H1 (cell line): ENCODE data around the gene AKR7A2. TPM values are rescaled to one million over a fixed set of nuclear protein-coding genes. Genes with fewer than 3 reads are reported as not detected.

Source experiments
- BACH1 ChIP-seq: IDR thresholded peaks from 2 replicates; pipeline ENCODE4 v1.6.1; 2012; ENCODE audit warnings: low read length, improper control_type of control experiment
- BCL11A ChIP-seq, 2 experiments: IDR thresholded peaks; one replicate each; pipeline ENCODE4 v1.6.1; 2011; ENCODE audit warnings: low read depth in 2 of 2, low read length in 2 of 2, mild to moderate bottlenecking in 2 of 2
- CBX8 ChIP-seq: fragments of 300-800, 300-1000 bp; sonication (generic); IDR thresholded peaks from 2 replicates; pipeline ENCODE4 v1.7.1; 2016; ENCODE audit warnings: low read depth, low read length, borderline replicate concordance
- CEBPB ChIP-seq: IDR thresholded peaks from 2 replicates; pipeline ENCODE4 v1.6.1; 2012; ENCODE audit warnings: low read depth, low read length
- CHD1 ChIP-seq: IDR thresholded peaks from 2 replicates; pipeline ENCODE4 v1.6.1; 2012; ENCODE audit warnings: low read depth, low read length, improper control_type of control experiment
- CTBP2 ChIP-seq: IDR thresholded peaks from 2 replicates; pipeline ENCODE4 v1.7.0; 2011; ENCODE audit warnings: borderline replicate concordance, mild to moderate bottlenecking, moderate library complexity, mixed read lengths, low read length; ENCODE audit not compliant: insufficient read depth, insufficient read length
- E2F6 ChIP-seq: IDR thresholded peaks from 2 replicates; pipeline ENCODE4 v1.6.1; 2012; ENCODE audit warnings: inconsistent platforms
- EZH2 ChIP-seq: fragments of 200-600 bp; sonication (generic); IDR thresholded peaks from 2 replicates; pipeline ENCODE4 v1.7.1; 2012; ENCODE audit warnings: low read depth, mild to moderate bottlenecking, moderate library complexity, low read length, inconsistent platforms; ENCODE audit not compliant: severe bottlenecking
- FOSL1 ChIP-seq: IDR thresholded peaks from 2 replicates; pipeline ENCODE4 v1.6.1; 2011; ENCODE audit warnings: mild to moderate bottlenecking, low read depth, low read length, moderate library complexity; ENCODE audit not compliant: insufficient read depth
- GTF2F1 ChIP-seq: IDR thresholded peaks from 2 replicates; pipeline ENCODE4 v1.6.1; 2012; ENCODE audit warnings: low read depth, low read length, improper control_type of control experiment, borderline replicate concordance
- KDM1A ChIP-seq: fragments of 200-600, 300-600 bp; sonication (generic); IDR thresholded peaks from 2 replicates; pipeline ENCODE4 v1.7.1; 2016; ENCODE audit warnings: mild to moderate bottlenecking, low read length, borderline replicate concordance
- KDM4A ChIP-seq: IDR thresholded peaks from one replicate; pipeline ENCODE4 v1.7.1; 2012; ENCODE audit warnings: low read depth, mild to moderate bottlenecking, moderate library complexity, low read length, inconsistent platforms; ENCODE audit not compliant: severe bottlenecking
- KDM5A ChIP-seq: fragments of 200-600 bp; IDR thresholded peaks from 2 replicates; pipeline ENCODE4 v1.7.1; 2012; ENCODE audit warnings: mild to moderate bottlenecking, low read length, inconsistent platforms, mixed read lengths
- NANOG ChIP-seq: IDR thresholded peaks from 2 replicates; pipeline ENCODE4 v1.6.1; 2011; ENCODE audit warnings: low read length, low read depth, mild to moderate bottlenecking, inconsistent platforms; ENCODE audit not compliant: insufficient read depth, poor library complexity, severe bottlenecking
- POU5F1 ChIP-seq: IDR thresholded peaks from 2 replicates; pipeline ENCODE4 v1.6.1; 2011; ENCODE audit warnings: low read depth, mild to moderate bottlenecking, low read length, moderate library complexity
- RBBP5 ChIP-seq: IDR thresholded peaks from 2 replicates; pipeline ENCODE4 v1.7.1; 2012; ENCODE audit warnings: low read depth, mild to moderate bottlenecking, inconsistent platforms, low read length, moderate library complexity, borderline replicate concordance
- RFX5 ChIP-seq: IDR thresholded peaks from 2 replicates; pipeline ENCODE4 v1.6.1; 2011; ENCODE audit warnings: low read depth, low read length, improper control_type of control experiment, borderline replicate concordance
- SP2 ChIP-seq: IDR thresholded peaks from 2 replicates; pipeline ENCODE4 v1.6.1; 2012; ENCODE audit warnings: mild to moderate bottlenecking, low read length, inconsistent platforms
- SP4 ChIP-seq: IDR thresholded peaks from 2 replicates; pipeline ENCODE4 v1.6.1; 2012; ENCODE audit warnings: low read length, inconsistent platforms
- SUZ12 ChIP-seq: fragments of 200-600 bp; sonication (generic); IDR thresholded peaks from 2 replicates; pipeline ENCODE4 v1.6.1; 2012; ENCODE audit warnings: mild to moderate bottlenecking, inconsistent platforms, low read length, moderate library complexity, mixed read lengths
- TCF12 ChIP-seq: IDR thresholded peaks from 2 replicates; pipeline ENCODE4 v1.6.1; 2011; ENCODE audit warnings: low read depth, mild to moderate bottlenecking, low read length
- YY1 ChIP-seq: IDR thresholded peaks from 2 replicates; pipeline ENCODE4 v1.6.1; 2011; ENCODE audit warnings: low read depth, mild to moderate bottlenecking, low read length
- polyA plus RNA-seq, 7 experiments: library from polyadenylated mRNA; depleted of rRNA in 3 of 7; stranded (reverse) in 5 of 7; unstranded in 2 of 7; fragments of >200 nt in 5 of 7; fragments of 200-250 nt in 2 of 7; gene quantifications; 1 replicate in 5 of 7; 2 replicates in 1 of 7; 4 replicates in 1 of 7; pipeline versions ENCODE4 v1.2.1 to v1.2.3, GENCODE V29; 2011 to 2013; ENCODE audit warnings: missing spikeins in 2 of 7, mixed read lengths in 2 of 7
- total RNA-seq: library from RNA; stranded (reverse); fragmentation: NEBNext Ultra II Directional; extraction: Animal tissue kit (Norgen Biotek cat#: 25700); gene quantifications from 2 replicates; pipeline ENCODE4 v1.2.1, GENCODE V29; 2021
- TF ChIP-seq, protein P1 (sequence below): IDR thresholded peaks from 2 replicates; pipeline ENCODE4 v1.6.1; 2011; ENCODE audit warnings: low read length, improper control_type of control experiment
- TF ChIP-seq, protein P2 (sequence below): IDR thresholded peaks from 2 replicates; pipeline ENCODE4 v1.6.1; 2011; ENCODE audit warnings: low read depth, mild to moderate bottlenecking, low read length; ENCODE audit not compliant: insufficient read depth

AKR7A2 gene
- total and polyA plus RNA-seq, 2 of the 8 experiments (the other 6 are each of a cell fraction or from before 2014, with no cell fraction given): 32.0 to 48.3 TPM

DNA sequence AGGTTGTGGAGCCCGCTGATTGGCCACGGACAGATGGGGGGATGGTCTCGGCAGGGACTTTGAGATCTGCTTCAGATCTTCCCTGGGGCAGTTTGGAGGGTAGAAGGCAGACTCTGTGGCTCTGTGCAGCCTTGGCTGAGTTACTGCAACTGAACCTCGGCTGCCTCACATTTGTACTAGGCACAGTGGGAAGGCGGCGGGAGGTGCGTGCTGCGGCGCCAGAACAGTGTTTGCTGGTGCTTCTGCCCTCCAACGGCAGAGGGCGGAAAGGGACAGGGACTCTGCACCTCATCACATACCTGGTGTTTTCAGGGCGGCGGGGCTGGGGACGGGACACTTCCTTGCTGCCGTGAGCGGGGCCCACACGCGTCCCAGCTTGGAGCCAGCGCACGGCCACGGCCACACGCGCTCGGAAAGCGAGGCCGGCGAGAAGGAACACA is 26.4 kb upstream of the AKR7A2 start (continued):
- TF ChIP-seq, protein P1, sequence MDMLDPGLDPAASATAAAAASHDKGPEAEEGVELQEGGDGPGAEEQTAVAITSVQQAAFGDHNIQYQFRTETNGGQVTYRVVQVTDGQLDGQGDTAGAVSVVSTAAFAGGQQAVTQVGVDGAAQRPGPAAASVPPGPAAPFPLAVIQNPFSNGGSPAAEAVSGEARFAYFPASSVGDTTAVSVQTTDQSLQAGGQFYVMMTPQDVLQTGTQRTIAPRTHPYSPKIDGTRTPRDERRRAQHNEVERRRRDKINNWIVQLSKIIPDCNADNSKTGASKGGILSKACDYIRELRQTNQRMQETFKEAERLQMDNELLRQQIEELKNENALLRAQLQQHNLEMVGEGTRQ: no peak
- TF ChIP-seq SP4 (no peak), KDM4A (no peak), FOSL1 (no peak), CTBP2 (no peak), RFX5 (no peak), CBX8 (no peak), NANOG (no peak), SP2 (no peak), CEBPB (no peak), YY1 (no peak), RBBP5 (0 out of 2 replicates have a peak, but pooled peaks have one; percentile 34), BCL11A (IDR thresholded peaks at IDR 0.05; ENCODE audit: low read depth in 2 of 2, low read length in 2 of 2) (no peak), TCF12 (no peak), KDM1A (no peak), BACH1 (no peak), CHD1 (no peak), GTF2F1 (no peak; the same call in 1 of the 2 replicates), SUZ12 (no peak), KDM5A (no peak), EZH2 (no peak), E2F6 (peak; percentile 53), POU5F1 (no peak)
- TF ChIP-seq, protein P2, sequence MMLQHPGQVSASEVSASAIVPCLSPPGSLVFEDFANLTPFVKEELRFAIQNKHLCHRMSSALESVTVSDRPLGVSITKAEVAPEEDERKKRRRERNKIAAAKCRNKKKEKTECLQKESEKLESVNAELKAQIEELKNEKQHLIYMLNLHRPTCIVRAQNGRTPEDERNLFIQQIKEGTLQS: no peak
